ENCODE measurements around the gene SUFU.

DNA sequence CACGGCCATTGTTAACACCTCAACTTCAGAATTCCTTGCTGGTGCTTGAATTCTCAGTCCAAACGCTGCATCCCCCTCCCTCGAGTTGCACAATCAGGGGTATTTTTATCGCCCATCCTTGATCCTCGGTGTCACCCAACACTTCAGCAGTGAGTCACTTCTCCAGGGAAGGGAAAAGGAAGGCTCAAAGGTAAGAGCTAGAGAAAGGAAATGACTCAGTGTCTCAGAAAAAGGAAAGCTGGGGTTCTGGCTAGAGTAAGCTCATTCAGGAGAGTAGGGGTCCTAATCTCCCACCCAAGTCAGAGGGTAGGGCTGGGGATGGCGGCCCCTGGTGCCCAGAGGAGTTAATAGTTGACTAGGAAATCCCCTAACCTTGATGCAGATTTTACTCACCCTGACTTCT, 100.7 kb downstream of the SUFU start:
- no peak for TF ChIP-seq CTCF (IDR thresholded peaks at IDR 0.05)
- TF ChIP-seq POLR2A (IDR thresholded peaks at IDR 0.05): no peak
- no peak for TF ChIP-seq EP300 (IDR thresholded peaks at IDR 0.05)

Data from sigmoid colon (tissue), 4 donors.